DMS 273 treated with DMSO at 0.1 percent for 48 hours (cell line): Measurements from ENCODE around the gene LRTM1.

Source experiments
- DNase-seq: peaks from one replicate; lab custom pipeline; 2025; lab: John Stamatoyannopoulos, UW

LRTM1 gene

DNA sequence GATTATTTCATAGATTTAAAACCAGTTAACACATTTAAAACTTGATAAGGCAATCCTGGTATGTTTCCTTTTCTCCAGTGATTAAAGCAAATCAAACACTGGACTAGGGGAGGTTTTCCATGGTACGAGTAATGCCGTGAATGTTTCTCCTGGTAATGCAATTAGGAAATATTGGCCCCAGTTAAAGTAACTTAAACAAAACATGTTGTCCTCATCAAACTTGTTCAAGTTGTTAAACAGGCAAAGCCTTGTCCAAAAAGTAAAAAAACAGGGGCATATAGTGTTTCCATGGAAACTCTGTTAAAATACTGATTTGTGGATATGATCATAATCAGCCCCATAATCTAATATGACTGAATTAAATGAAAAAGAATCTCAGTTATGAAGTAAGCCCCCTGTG, 13.1 kb upstream of the LRTM1 start:
- DNase-seq: no peak

- no peak for DNase-seq
Measured at GRCh38 chr3:54939557-54940300, 11.9 kb upstream of the LRTM1 start.

DNA sequence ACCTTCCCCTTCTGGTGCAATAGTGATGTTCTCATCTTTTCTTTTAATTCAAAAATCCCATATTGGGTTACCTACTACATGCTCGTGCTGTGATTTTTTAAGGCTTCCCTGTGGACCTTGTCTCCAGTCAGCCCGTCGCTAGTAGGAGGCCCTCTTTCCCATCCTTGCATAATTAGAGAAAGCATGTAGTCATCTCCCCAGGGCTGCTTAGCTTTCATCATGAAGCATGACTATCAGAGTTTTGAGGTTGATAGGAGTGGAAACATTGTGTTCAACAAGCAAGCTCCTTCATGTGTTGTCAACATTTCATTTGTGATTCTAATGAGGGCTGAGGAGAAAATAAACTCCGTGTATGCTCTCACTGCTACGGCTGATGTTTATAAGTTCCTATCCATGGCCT, 8.7 kb upstream of the LRTM1 start:
- DNase-seq: no peak

DNA sequence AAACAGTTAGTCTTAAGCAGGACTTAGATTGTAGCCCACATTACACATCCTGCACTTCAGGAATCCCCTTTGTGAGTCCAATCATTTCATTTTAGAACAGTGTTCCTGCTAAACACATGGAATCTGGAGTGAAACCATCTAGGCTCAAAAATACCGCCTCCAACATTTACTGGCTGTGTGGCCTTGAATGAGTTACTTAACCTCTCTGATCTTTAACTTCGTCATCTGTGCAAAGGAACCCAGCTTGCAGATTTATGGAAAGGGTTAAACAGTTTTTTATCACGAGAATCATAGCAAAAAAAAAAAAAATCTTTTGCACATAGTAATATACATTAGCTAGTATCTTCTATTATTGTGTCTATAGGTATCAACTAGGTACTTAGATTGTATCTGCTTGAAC, 8.0 kb upstream of the LRTM1 start:
- DNase-seq: no peak

DNA sequence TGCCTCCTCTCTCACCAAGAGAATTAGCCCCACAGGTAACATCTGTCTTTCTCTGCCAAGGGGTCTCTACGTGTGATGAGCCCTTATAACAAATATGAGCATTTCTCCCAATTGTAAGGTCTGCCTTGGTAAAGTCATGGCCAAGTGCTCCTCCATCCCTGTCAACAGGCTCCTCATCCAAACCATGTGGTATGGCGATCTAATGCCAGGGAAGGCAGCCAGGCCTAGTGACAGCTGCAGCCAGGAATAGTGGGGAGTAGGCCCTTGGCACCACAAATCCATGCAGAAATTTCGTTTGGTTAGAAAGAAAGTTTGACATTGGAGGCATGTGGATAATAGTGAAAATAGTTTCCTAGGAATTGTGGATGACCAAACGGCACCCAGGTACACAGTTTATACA, 4.7 kb upstream of the LRTM1 start:
- no peak for DNase-seq

DNA sequence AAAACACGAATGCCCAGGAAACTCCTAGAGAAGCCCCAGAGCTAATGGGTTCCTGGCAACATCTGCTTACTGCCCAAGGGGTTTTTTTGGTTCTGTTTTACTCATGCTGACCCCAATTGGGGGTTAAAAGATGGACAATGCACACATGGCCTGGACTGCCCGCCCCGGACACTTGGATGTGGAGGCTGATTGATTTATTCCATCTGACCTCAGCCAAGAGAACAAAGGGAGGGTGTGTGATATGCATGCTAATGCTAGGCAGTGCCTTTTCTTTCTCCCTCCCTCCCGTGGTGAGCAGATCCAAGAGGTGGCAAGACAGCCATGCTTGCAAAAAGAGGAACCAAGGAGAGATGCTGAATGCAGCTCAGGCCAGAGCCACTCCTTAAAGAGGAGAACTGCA, 3.3 kb upstream of the LRTM1 start:
- DNase-seq: no peak

DNA sequence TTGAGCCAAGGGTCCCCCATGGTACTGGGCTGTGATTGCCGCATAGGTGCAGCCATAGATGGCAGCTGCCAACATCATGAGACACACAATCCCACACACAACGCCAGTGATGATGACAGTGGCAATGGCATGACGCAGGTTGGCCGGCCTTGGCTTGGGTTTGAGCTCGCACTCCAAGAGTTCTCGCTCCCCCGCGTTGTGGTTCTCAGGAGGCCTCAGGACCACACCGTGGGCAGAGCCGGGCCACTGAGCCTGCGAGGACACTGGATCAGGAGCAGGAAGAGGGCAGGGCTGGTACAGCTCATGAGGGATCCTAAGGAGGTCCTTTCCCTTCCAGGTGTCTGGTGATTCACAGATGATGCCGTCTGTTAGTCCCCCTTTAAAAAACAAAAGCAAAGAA, 9.3 kb downstream of the LRTM1 start:
- DNase-seq: no peak

DNA sequence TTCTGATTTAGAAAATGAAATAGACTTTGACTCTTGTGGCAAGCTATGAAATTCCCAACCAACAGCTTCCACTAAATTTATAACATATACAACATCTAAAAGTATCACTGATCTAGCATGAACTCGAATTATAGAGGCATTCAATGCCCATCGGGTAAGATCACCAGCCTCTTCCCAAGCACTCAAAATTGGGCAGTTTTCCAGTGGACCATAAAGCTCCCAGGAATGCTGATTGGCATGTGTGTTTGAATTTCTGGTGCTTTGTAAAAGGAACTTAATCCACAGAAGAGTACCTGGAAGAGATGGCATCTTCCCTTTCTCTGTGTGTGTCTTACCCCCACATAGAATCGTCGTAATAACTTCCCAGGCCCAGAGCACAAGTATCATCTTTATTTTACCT, 10.0 kb downstream of the LRTM1 start:
- DNase-seq: no peak

- no peak for DNase-seq
Measured at GRCh38 chr3:54917174-54917573, 10.7 kb downstream of the LRTM1 start.

- no peak for DNase-seq
Measured at GRCh38 chr3:54916732-54917131, 11.1 kb downstream of the LRTM1 start.

DNA sequence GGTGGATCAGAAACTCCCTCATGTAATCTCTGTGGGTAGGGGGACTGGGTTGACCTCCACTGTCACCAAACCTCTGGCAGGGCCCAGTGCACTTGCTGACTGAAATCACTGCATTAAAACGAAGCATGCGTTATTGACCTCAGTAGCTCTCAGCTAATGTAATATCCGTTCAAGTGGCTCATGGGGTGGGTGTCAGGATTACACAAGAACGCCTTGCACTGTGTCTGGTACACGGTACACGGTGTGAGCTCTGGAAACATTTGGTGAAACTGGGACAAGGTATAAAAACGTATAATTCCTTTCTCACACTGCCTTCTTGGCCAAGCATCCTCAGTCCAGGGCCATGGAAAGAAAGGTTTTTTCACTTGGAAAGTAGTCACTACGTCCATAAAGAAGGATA, 11.9 kb downstream of the LRTM1 start:
- DNase-seq: no peak

DNA sequence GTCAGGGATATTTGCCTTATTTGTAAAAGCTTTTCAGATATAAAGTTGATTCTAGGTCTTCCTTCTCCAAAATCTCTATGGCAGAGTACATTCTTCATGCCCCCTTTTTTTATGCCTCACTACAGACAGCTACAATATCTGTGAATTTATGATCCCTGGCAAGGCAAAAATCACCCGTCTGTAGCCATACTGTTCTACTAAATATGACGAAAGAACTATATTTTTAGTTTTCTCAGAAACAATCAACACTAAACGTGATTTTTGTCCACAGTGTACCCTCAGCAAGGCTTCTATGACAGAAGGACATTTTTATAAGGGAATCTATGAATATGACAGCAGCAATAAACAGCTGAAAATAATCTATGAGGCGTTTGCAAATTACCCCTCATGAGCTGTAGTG, 12.7 kb downstream of the LRTM1 start:
- no peak for DNase-seq

DNA sequence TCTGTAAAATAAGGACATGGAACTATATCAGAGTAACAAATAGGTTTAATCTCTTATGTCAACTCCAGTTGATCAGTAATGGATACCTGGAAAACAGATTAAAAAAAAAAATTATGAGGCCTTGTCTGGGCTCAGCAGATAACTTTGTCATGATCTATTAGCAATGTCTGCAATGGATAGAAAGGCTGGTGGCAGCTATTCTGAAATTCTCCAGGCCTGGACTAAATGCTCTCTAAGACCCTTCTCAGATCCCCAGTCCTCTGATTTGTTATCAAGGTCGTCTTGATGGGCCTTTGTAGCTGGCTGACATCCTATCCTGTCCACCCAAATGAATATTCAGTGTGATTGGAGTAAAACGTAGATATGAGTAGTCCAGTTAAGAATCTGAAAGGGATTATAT, 13.7 kb downstream of the LRTM1 start:
- DNase-seq: no peak

GRCh38 chr3:54909191-54909590, 18.7 kb downstream of the LRTM1 start:
- no peak for DNase-seq

GRCh38 chr3:54906763-54907162, 21.1 kb downstream of the LRTM1 start:
- no peak for DNase-seq

GRCh38 chr3:54905920-54906319, 21.9 kb downstream of the LRTM1 start:
- DNase-seq: no peak

DNA sequence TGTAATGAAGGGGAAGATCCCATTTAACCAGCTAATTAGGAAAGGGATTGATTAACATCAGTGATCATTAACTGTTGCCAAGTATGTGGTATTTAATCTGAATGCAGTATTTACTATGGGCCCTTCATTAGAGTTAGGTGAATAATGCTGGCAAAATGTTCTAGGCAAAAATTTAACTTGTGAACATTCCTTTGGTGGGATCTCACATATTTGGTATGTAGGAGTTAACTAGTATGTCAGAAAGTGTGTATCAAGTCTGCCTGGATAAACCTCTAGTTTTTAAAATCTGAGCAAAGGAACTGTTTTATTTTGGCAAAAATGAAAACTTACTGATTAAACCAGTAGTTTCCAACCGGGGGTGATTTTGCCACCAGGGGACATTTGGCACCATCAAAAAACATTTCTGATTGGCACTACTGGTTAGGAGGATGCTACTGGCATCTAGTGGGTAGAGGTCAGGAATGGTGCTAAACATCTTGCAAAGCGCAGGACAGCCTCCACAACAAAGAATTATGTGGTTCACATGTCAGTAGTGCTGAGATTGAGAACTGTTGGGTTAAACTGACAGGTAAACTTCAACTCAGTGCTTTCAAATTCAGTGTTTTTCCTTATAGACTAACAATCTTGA, 22.5 kb downstream of the LRTM1 start:
- DNase-seq: no peak

- DNase-seq: no peak
Measured at GRCh38 chr3:54901906-54902685, 25.8 kb downstream of the LRTM1 start.

GRCh38 chr3:54900838-54901591, 26.8 kb downstream of the LRTM1 start:
- no peak for DNase-seq

DNA sequence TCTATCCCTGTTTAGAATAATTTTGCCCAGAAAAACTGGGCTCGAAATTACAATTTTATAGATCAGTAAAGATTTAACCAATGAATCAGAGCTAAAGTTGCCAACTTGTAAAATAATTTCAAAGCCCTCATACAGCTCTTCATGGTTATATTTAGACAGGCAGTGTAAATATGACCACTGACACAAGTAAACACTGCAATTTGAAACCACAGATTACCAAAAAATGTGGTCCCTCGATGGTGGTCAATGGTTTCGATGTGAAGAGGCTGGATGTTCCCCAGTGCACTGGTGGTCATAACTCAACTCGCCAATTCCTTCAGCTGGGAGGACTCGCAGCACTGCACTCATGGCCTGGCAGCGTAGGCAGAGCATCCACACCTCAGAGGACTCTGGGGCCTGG, 28.6 kb downstream of the LRTM1 start:
- DNase-seq: no peak

DNA sequence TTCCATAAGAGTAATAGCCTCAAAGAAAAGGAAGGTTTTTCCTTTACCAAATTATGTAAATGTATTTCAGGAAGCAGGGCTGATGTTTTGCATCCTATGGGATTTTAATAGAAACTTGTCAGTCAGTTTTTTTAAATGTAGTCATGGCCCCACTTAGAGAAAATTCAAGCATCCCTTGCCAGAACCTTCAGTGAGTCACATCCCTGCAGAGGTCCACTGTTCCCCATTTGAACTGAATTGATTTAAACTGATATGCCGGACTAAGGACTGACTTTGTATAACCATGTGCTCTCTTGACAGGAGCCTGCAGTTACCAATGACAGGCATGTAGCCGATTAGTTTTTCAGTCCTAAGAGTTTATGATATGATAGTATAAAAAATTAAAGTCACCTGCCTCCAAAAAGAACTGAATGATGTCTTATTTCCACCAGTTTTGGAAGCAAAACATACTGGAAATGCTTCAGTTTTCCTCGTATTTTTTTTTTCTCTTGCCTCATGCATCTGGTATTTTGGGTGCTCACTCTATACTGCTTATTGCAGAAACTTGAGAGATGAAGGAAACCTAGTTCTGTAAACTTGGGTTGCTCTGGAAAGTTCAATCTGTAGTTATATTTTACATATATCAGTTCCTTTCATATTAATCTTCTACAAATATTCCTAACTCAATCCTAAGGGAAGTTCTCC, 30.7 kb downstream of the LRTM1 start:
- DNase-seq: no peak

DNA sequence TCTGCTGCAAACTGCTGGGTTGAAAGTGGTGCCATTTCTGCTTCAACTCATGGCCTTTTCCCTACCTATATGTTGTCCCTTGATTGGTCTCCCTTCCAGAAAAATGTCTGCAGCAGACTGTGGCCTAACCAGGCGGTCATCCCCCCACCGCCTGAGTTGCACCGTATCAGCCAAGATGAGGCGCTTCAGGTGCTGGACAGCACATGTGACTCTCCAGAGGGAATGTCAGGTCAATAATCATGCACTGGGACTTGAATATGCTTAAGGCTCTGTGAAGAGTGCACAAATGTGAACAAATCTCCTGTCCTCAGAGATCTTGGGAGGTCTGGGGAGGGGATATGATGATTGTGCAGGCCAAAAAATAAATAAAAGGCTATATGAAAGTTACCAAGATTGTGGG, 32.2 kb downstream of the LRTM1 start:
- DNase-seq: no peak
